B cell (primary cell): ENCODE measurements around the gene PWWP2B. TPM values are rescaled to one million over a fixed set of nuclear protein-coding genes. Genes with fewer than 3 reads are reported as not detected.

Experiments used
- ATAC-seq: fragments of 200-7000 bp; cut with Tn5 transposase; one replicate; pipeline ENCODE4 v1.10.0; 2021; ENCODE audit warnings: low read depth, mild to moderate bottlenecking, moderate number of reproducible peaks, moderate library complexity
- CTCF ChIA-PET: fragments of 350-600 bp; sonication (Branson Sonifier 250); formaldehyde crosslinking; loops from one replicate; lab custom pipeline; 2021; ENCODE audit warnings: antibody characterized with exemption, inconsistent platforms; lab: Charles Lee
- POLR2A ChIA-PET: fragments of 350-600 bp; sonication (Branson Sonifier 250); formaldehyde crosslinking; loops from one replicate; lab custom pipeline; 2021; ENCODE audit warnings: antibody characterized with exemption; lab: Charles Lee
- DNase-seq: peaks from one replicate; pipeline ENCODE4 v3.0.0; 2013
- H2AFZ ChIP-seq: 2 replicates; pipeline ENCODE4 v1.6.1; 2012; ENCODE audit warnings: mild to moderate bottlenecking, low read depth, low read length; ENCODE audit not compliant: insufficient read depth, poor library complexity, severe bottlenecking
- H3K27ac ChIP-seq, 2 donors: 1 replicate in 1 of 2; 2 replicates in 1 of 2; pipeline ENCODE4 v1.5.1; 2012 to 2013; ENCODE audit warnings: low read length in 2 of 2, mild to moderate bottlenecking in 2 of 2, moderate library complexity in 1 of 2
- H3K27me3 ChIP-seq, 4 experiments: fragments of 200-600 bp in 1 of 4; sonication (generic) in 1 of 4; replicated peaks in 1 of 4; 1 replicate in 2 of 4; 2 replicates in 2 of 4; pipeline versions ENCODE4 v1.6.1 to v1.7.0; 2013 to 2016; ENCODE audit warnings: low read length in 3 of 4, mild to moderate bottlenecking in 2 of 4, mixed read lengths in 1 of 4, moderate library complexity in 1 of 4; ENCODE audit not compliant: insufficient read depth in 4 of 4, control insufficient read depth in 3 of 4; ENCODE audit errors: control extremely low read depth in 1 of 4
- H3K36me3 ChIP-seq, 2 experiments: replicated peaks in 1 of 2; 1 replicate in 1 of 2; 2 replicates in 1 of 2; pipeline versions ENCODE4 v1.6.1 to v1.7.1; 2013; ENCODE audit warnings: low read length in 1 of 2; ENCODE audit not compliant: insufficient read depth in 2 of 2, control insufficient read depth in 1 of 2; ENCODE audit errors: control extremely low read depth in 1 of 2, extremely low read depth in 1 of 2
- H3K4me1 ChIP-seq, 2 donors: fragments of 200-600 bp in 1 of 2; sonication (generic) in 1 of 2; 1 replicate in 1 of 2; 2 replicates in 1 of 2; pipeline versions ENCODE4 v1.5.1 to v1.6.1; 2013 to 2017; ENCODE audit warnings: low read length in 2 of 2; ENCODE audit not compliant: control insufficient read depth in 2 of 2, insufficient read depth in 2 of 2
- H3K4me2 ChIP-seq: replicated peaks from 2 replicates; pipeline ENCODE3; 2012; ENCODE audit warnings: mild to moderate bottlenecking, low read depth, low read length; ENCODE audit not compliant: poor library complexity, severe bottlenecking
- H3K4me3 ChIP-seq, 5 experiments: fragments of 200-600 bp in 1 of 5; sonication (generic) in 1 of 5; 1 replicate in 3 of 5; 2 replicates in 2 of 5; pipeline versions ENCODE4 v1.5.1 to v1.7.0; 2011 to 2016; ENCODE audit warnings: low read length in 4 of 5, mild to moderate bottlenecking in 4 of 5, low read depth in 2 of 5, control low read depth in 1 of 5, moderate library complexity in 1 of 5; ENCODE audit not compliant: insufficient read depth in 1 of 5; ENCODE audit errors: control extremely low read depth in 1 of 5, extremely low read depth in 1 of 5
- H3K79me2 ChIP-seq: fragments of 200-600 bp; sonication (generic); one replicate; pipeline ENCODE4 v1.6.0; 2016; ENCODE audit warnings: low read length; ENCODE audit not compliant: control insufficient read depth, insufficient read depth
- H3K9ac ChIP-seq: fragments of 200-600 bp; sonication (generic); 2 replicates; pipeline ENCODE4 v1.6.1; 2017; ENCODE audit warnings: mild to moderate bottlenecking, low read length, moderate library complexity
- H3K9me3 ChIP-seq, 3 donors: one replicate each; pipeline versions ENCODE4 v1.6.1 to v1.7.1; 2013; ENCODE audit warnings: low read length in 2 of 3; ENCODE audit not compliant: control insufficient read depth in 2 of 3, insufficient read depth in 1 of 3; ENCODE audit errors: control extremely low read depth in 1 of 3
- H4K20me1 ChIP-seq: 2 replicates; pipeline ENCODE4 v1.6.0; 2012; ENCODE audit warnings: mild to moderate bottlenecking, low read length; ENCODE audit not compliant: insufficient read depth, control insufficient read depth, poor library complexity, severe bottlenecking
- H3K27ac Mint-ChIP-seq: one replicate; pipeline ENCODE4 v1.8.0; 2021; ENCODE audit warnings: mixed read lengths
- H3K27me3 Mint-ChIP-seq: one replicate; pipeline ENCODE4 v1.8.0; 2021; ENCODE audit warnings: mixed read lengths
- H3K4me1 Mint-ChIP-seq: one replicate; pipeline ENCODE4 v1.8.0; 2021; ENCODE audit warnings: mixed read lengths
- H3K4me3 Mint-ChIP-seq: one replicate; pipeline ENCODE4 v1.8.0; 2021; ENCODE audit warnings: mixed read lengths
- H3K9me3 Mint-ChIP-seq: one replicate; pipeline ENCODE4 v1.8.0; 2022; ENCODE audit warnings: mixed read lengths; ENCODE audit not compliant: insufficient read depth
- CTCF ChIP-seq: fragments of 200-600 bp; IDR thresholded peaks from one replicate; pipeline ENCODE4 v1.8.0; 2022; ENCODE audit warnings: antibody characterized with exemption, mild to moderate bottlenecking
- EZH2 ChIP-seq: IDR thresholded peaks from 2 replicates; pipeline ENCODE4 v1.6.1; 2012; ENCODE audit warnings: borderline replicate concordance, low read depth, mild to moderate bottlenecking, moderate library complexity, low read length; ENCODE audit not compliant: insufficient read depth, poor library complexity, severe bottlenecking
- WGBS: methylation state at CpG from one replicate; pipeline ENCODE4 v1.1.5; 2013; ENCODE audit warnings: missing lambda C conversion rate; ENCODE audit not compliant: insufficient coverage; 5-methylcytosine and 5-hydroxymethylcytosine counted together
- intact Hi-C: fragments of 100-400 bp; cut with micrococcal nuclease; formaldehyde crosslinking; loops from one replicate; pipeline ENCODE4 v1.10.0; 2022
- polyA plus RNA-seq: library from polyadenylated mRNA; depleted of rRNA; stranded (reverse); fragments of >200 nt; gene quantifications from 2 replicates; pipeline ENCODE4 v1.2.3, GENCODE V29; 2012
- total RNA-seq, 2 donors: library from RNA; stranded (reverse); fragments of 120-200 nt in 1 of 2; gene quantifications; 1 replicate in 1 of 2; 2 replicates in 1 of 2; pipeline versions ENCODE4 v1.2.3 to v1.2.4, GENCODE V29; 2013 to 2022

PWWP2B gene
- total and polyA plus RNA-seq, 2 donors (not counting 1 experiment from before 2014, with no cell fraction given) = 13.6 to 34.4 TPM

- Histone ChIP-seq H3K27ac (no peak overlapping the region), H3K9ac (no peak overlapping the region), H3K79me2 (peaks cover 65% of the 10 kb centered on the region), H3K27me3 (no peaks in the 10 kb centered on the region), H3K36me3 (peaks cover 0 to 24% of the 10 kb centered on the region in 2 experiments), H3K4me2 (no peak overlapping the region), H4K20me1 (peaks cover 56% of the 10 kb centered on the region), H2AFZ (no peak overlapping the region), H3K4me3 (no peak overlapping the region), H3K4me1 (peaks cover 36 to 40% of the 10 kb centered on the region in 2 donors), H3K9me3 (no peaks in the 10 kb centered on the region)
- no peak for ATAC-seq
- intact Hi-C loops = no loop called here
- no peaks in the 10 kb centered on the region for H3K9me3 Mint-ChIP-seq
- H3K27me3 Mint-ChIP-seq = no peaks in the 10 kb centered on the region
- 95% methylated on average over 17 of the region's 17 CpGs for WGBS
- no peak overlapping the region for H3K27ac Mint-ChIP-seq
- ChIA-PET CTCF (interaction anchor here (1.0 to 1.7 kb wide), 2 partner anchors 41 to 45 kb away, joined by 3 to 4 read pairs; no protein-coding TSS in a partner anchor), POLR2A (interaction anchor here (1.2 kb wide), 1 partner anchor 16 kb away, joined by 3 read pairs; no protein-coding TSS in a partner anchor)
- peaks cover 39% of the 10 kb centered on the region for H3K4me1 Mint-ChIP-seq
- no peak for DNase-seq
- TF ChIP-seq CTCF = no peak
- TF ChIP-seq EZH2 = no peak
- H3K4me3 Mint-ChIP-seq = no peak overlapping the region
Observed at GRCh38 chr10:132406181-132406580, 9.2 kb downstream of the PWWP2B start.

GRCh38 chr10:132406750-132407149 is 9.8 kb downstream of the PWWP2B start:
- H3K27ac Mint-ChIP-seq = no peak overlapping the region
- Histone ChIP-seq H4K20me1 (peaks cover 50% of the 10 kb centered on the region), H3K4me3 (no peak overlapping the region), H3K4me2 (peak overlapping the region; percentile 77), H3K27ac (peak overlapping the region in 1 of 2 donors; percentile 66), H3K27me3 (no peaks in the 10 kb centered on the region), H2AFZ (no peak overlapping the region), H3K9ac (no peak overlapping the region), H3K9me3 (no peaks in the 10 kb centered on the region), H3K36me3 (peaks cover 0 to 26% of the 10 kb centered on the region in 2 experiments), H3K79me2 (peaks cover 65% of the 10 kb centered on the region), H3K4me1 (peaks cover 36 to 40% of the 10 kb centered on the region in 2 donors)
- peaks cover 37% of the 10 kb centered on the region for H3K4me1 Mint-ChIP-seq
- no peak for DNase-seq
- intact Hi-C loops = no loop called here
- no peak overlapping the region for H3K4me3 Mint-ChIP-seq
- no peak for ATAC-seq
- TF ChIP-seq EZH2 = no peak
- TF ChIP-seq CTCF = no peak
- CTCF ChIA-PET = interaction anchor here (1.0 to 1.7 kb wide), 2 partner anchors 40 to 45 kb away, joined by 3 to 4 read pairs; no protein-coding TSS in a partner anchor
- POLR2A ChIA-PET = interaction anchor here (1.2 kb wide), 1 partner anchor 15 kb away, joined by 3 read pairs; no protein-coding TSS in a partner anchor
- H3K9me3 Mint-ChIP-seq = no peaks in the 10 kb centered on the region
- H3K27me3 Mint-ChIP-seq = no peaks in the 10 kb centered on the region
- WGBS = 100% methylated on average over 7 of the region's 16 CpGs
